GM23338 (cell line): ENCODE measurements around the gene NDRG3. TPM values are rescaled to one million over a fixed set of nuclear protein-coding genes. Genes with fewer than 3 reads are reported as not detected.

Experiments used
- ATAC-seq: fragments of 200-7000 bp; cut with Tn5 transposase; 3 replicates; pipeline ENCODE4 v1.9.1; 2020
- DNase-seq: peaks from one replicate; pipeline ENCODE4 v3.0.0-alpha.2; 2015; ENCODE audit warnings: low spot score
- H2AFZ ChIP-seq: fragments of 200-600 bp; sonication (generic); 2 replicates; pipeline ENCODE4 v1.8.0; 2016; ENCODE audit warnings: antibody characterized with exemption, mild to moderate bottlenecking, moderate library complexity
- H3F3A ChIP-seq: fragments of 200-600 bp; sonication (generic); replicated peaks from 2 replicates; pipeline ENCODE4 v1.8.0; 2017; ENCODE audit warnings: antibody characterized with exemption, mixed run types, low read depth
- H3K27ac ChIP-seq: fragments of 200-600 bp; sonication (generic); 2 replicates; pipeline ENCODE4 v1.6.1; 2016; ENCODE audit warnings: low read depth
- H3K27me3 ChIP-seq: fragments of 200-600 bp; sonication (generic); 2 replicates; pipeline ENCODE4 v1.8.0; 2016; ENCODE audit warnings: mild to moderate bottlenecking, mixed run types, moderate library complexity; ENCODE audit not compliant: insufficient read depth
- H3K36me3 ChIP-seq: fragments of 200-600 bp; sonication (generic); 2 replicates; pipeline ENCODE4 v1.8.0; 2016; ENCODE audit warnings: mild to moderate bottlenecking; ENCODE audit not compliant: insufficient read depth
- H3K4me1 ChIP-seq: fragments of 200-600 bp; sonication (generic); 2 replicates; pipeline ENCODE4 v1.8.0; 2016; ENCODE audit warnings: mild to moderate bottlenecking, moderate library complexity; ENCODE audit not compliant: insufficient read depth
- H3K4me2 ChIP-seq: fragments of 200-600 bp; sonication (generic); 2 replicates; pipeline ENCODE4 v1.7.1; 2017; ENCODE audit warnings: mixed run types
- H3K4me3 ChIP-seq: fragments of 200-600 bp; sonication (generic); 2 replicates; pipeline ENCODE4 v1.6.1; 2016; ENCODE audit warnings: mixed run types
- H3K79me2 ChIP-seq: fragments of 200-600 bp; sonication (generic); replicated peaks from 2 replicates; pipeline ENCODE4 v1.8.0; 2017; ENCODE audit warnings: mild to moderate bottlenecking; ENCODE audit not compliant: insufficient read depth
- H3K9me2 ChIP-seq: fragments of 200-600 bp; sonication (generic); 2 replicates; pipeline ENCODE4 v1.8.0; 2017; ENCODE audit not compliant: insufficient read depth
- H4K20me1 ChIP-seq: fragments of 200-600 bp; sonication (generic); replicated peaks from 2 replicates; pipeline ENCODE4 v1.8.0; 2017; ENCODE audit warnings: mild to moderate bottlenecking; ENCODE audit not compliant: insufficient read depth
- H3K27ac Mint-ChIP-seq: 2 replicates; pipeline ENCODE4 v1.8.0; 2020; ENCODE audit warnings: inconsistent platforms, mild to moderate bottlenecking, moderate library complexity, mixed read lengths
- H3K27me3 Mint-ChIP-seq: 3 replicates; pipeline ENCODE4 v1.8.0; 2022; ENCODE audit warnings: low read depth, mild to moderate bottlenecking, moderate library complexity, mixed read lengths, inconsistent platforms; ENCODE audit not compliant: insufficient read depth, poor library complexity
- H3K36me3 Mint-ChIP-seq: 3 replicates; pipeline ENCODE4 v1.8.0; 2021; ENCODE audit warnings: low read depth, mild to moderate bottlenecking, inconsistent platforms, moderate library complexity, mixed read lengths
- H3K4me1 Mint-ChIP-seq: 3 replicates; pipeline ENCODE4 v1.8.0; 2020; ENCODE audit warnings: mild to moderate bottlenecking, inconsistent platforms, mixed read lengths
- H3K4me3 Mint-ChIP-seq: 3 replicates; pipeline ENCODE4 v1.8.0; 2021; ENCODE audit warnings: moderate library complexity, mild to moderate bottlenecking, inconsistent platforms, mixed read lengths
- H3K9me3 Mint-ChIP-seq: 3 replicates; pipeline ENCODE4 v1.8.0; 2020; ENCODE audit warnings: moderate library complexity, mild to moderate bottlenecking, inconsistent platforms, mixed read lengths
- EZH2phosphoT487 ChIP-seq: fragments of 200-600 bp; sonication (generic); IDR thresholded peaks from one replicate; pipeline ENCODE4 v1.8.1; 2018; ENCODE audit warnings: antibody characterized with exemption; ENCODE audit not compliant: unreplicated experiment
- POLR2AphosphoS5 ChIP-seq: IDR thresholded peaks from 2 replicates; pipeline ENCODE4 v1.6.1; 2016; ENCODE audit warnings: antibody characterized with exemption, low read depth
- STAT1 ChIP-seq: IDR thresholded peaks from one replicate; pipeline ENCODE4 v1.6.1; 2016; ENCODE audit warnings: antibody characterized with exemption; ENCODE audit not compliant: unreplicated experiment
- ZNF114 ChIP-seq: fragments of 250-450 bp; sonication (Bioruptor Pico); IDR thresholded peaks from 2 replicates; pipeline ENCODE4 v1.5.0; 2020; ENCODE audit warnings: mild to moderate bottlenecking, moderate library complexity
- polyA plus RNA-seq: library from polyadenylated mRNA; unstranded; fragments of >200 nt; fragmentation: Nextera tagmentation; extraction: Ambion mirVana; gene quantifications from 2 replicates; pipeline ENCODE4 v1.2.1, GENCODE V29; 2016
- total RNA-seq: library from RNA; depleted of rRNA; stranded (reverse); fragments of >200 nt; shearing (Covaris generic); gene quantifications from 2 replicates; pipeline ENCODE4 v1.2.3, GENCODE V29; 2014
- TF ChIP-seq, protein P1 (sequence below): fragments of 250-450 bp; sonication (Bioruptor Pico); IDR thresholded peaks from 2 replicates; pipeline ENCODE4 v1.5.0; 2020; ENCODE audit warnings: mild to moderate bottlenecking, moderate library complexity
- TF ChIP-seq, protein P2 (sequence below): IDR thresholded peaks from 2 replicates; pipeline ENCODE4 v1.6.1; 2016; ENCODE audit warnings: antibody characterized with exemption

Gene NDRG3
- total and polyA plus RNA-seq, 2 experiments from 2014 or later: 18.6 to 24.0 TPM

DNA sequence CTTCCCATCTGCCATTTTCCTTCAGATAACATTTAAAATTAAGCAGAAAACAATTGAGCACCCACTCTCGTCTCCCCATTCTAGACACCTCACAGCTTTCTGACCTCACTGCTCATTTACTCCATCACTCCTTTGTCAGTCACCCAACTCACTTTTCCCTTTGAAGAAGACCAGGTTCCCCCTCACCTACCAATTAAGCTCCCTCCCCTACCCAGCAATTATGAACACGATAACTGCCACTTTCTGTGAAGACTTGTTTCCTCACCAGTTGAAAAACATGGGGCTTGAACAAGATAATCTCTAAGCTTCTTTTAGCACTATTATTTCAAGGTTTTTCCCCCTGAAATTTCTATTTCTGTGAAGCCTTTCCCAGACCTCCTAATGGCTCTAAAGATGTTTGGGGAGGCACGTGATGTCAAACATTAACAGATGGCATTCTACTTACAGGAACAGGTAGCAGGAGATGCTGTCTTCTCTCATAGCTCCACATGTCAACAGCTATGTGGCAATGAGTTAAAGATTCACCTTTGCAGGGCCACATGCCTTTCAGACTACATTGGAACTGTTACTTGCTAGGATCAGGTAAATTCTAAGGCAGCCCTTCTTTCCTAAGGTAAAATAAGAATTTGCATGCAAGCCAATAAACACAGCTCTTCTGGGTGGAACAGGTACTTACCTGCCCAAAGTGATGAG is 75.1 kb downstream of the NDRG3 start:
- Mint-ChIP-seq H3K9me3 (no peaks in the 10 kb centered on the region), H3K27ac (no peak overlapping the region), H3K4me3 (no peak overlapping the region), H3K27me3 (peaks cover 4% of the 10 kb centered on the region), H3K4me1 (no peaks in the 10 kb centered on the region), H3K36me3 (no peaks in the 10 kb centered on the region)
- Histone ChIP-seq H3K27ac (no peak overlapping the region), H3K9me2 (no peaks in the 10 kb centered on the region), H3K4me3 (no peak overlapping the region), H4K20me1 (peaks cover 3% of the 10 kb centered on the region; the same call in 1 of the 2 replicates), H3K4me2 (no peak overlapping the region), H3K4me1 (no peaks in the 10 kb centered on the region), H3K27me3 (no peaks in the 10 kb centered on the region), H3K79me2 (no peaks in the 10 kb centered on the region), H2AFZ (no peak overlapping the region), H3F3A (peaks cover 5% of the 10 kb centered on the region; the same call in 1 of the 2 replicates), H3K36me3 (no peaks in the 10 kb centered on the region)
- ATAC-seq: no peak
- TF ChIP-seq, protein P1, sequence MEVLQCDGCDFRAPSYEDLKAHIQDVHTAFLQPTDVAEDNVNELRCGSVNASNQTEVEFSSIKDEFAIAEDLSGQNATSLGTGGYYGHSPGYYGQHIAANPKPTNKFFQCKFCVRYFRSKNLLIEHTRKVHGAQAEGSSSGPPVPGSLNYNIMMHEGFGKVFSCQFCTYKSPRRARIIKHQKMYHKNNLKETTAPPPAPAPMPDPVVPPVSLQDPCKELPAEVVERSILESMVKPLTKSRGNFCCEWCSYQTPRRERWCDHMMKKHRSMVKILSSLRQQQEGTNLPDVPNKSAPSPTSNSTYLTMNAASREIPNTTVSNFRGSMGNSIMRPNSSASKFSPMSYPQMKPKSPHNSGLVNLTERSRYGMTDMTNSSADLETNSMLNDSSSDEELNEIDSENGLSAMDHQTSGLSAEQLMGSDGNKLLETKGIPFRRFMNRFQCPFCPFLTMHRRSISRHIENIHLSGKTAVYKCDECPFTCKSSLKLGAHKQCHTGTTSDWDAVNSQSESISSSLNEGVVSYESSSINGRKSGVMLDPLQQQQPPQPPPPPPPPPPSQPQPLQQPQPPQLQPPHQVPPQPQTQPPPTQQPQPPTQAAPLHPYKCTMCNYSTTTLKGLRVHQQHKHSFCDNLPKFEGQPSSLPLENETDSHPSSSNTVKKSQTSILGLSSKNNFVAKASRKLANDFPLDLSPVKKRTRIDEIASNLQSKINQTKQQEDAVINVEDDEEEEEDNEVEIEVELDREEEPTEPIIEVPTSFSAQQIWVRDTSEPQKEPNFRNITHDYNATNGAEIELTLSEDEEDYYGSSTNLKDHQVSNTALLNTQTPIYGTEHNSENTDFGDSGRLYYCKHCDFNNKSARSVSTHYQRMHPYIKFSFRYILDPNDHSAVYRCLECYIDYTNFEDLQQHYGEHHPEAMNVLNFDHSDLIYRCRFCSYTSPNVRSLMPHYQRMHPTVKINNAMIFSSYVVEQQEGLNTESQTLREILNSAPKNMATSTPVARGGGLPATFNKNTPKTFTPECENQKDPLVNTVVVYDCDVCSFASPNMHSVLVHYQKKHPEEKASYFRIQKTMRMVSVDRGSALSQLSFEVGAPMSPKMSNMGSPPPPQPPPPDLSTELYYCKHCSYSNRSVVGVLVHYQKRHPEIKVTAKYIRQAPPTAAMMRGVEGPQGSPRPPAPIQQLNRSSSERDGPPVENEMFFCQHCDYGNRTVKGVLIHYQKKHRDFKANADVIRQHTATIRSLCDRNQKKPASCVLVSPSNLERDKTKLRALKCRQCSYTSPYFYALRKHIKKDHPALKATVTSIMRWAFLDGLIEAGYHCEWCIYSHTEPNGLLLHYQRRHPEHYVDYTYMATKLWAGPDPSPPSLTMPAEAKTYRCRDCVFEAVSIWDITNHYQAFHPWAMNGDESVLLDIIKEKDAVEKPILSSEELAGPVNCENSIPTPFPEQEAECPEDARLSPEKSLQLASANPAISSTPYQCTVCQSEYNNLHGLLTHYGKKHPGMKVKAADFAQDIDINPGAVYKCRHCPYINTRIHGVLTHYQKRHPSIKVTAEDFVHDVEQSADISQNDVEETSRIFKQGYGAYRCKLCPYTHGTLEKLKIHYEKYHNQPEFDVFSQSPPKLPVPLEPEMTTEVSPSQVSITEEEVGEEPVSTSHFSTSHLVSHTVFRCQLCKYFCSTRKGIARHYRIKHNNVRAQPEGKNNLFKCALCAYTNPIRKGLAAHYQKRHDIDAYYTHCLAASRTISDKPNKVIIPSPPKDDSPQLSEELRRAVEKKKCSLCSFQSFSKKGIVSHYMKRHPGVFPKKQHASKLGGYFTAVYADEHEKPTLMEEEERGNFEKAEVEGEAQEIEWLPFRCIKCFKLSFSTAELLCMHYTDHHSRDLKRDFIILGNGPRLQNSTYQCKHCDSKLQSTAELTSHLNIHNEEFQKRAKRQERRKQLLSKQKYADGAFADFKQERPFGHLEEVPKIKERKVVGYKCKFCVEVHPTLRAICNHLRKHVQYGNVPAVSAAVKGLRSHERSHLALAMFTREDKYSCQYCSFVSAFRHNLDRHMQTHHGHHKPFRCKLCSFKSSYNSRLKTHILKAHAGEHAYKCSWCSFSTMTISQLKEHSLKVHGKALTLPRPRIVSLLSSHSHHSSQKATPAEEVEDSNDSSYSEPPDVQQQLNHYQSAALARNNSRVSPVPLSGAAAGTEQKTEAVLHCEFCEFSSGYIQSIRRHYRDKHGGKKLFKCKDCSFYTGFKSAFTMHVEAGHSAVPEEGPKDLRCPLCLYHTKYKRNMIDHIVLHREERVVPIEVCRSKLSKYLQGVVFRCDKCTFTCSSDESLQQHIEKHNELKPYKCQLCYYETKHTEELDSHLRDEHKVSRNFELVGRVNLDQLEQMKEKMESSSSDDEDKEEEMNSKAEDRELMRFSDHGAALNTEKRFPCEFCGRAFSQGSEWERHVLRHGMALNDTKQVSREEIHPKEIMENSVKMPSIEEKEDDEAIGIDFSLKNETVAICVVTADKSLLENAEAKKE (CRISPR knock-in tag): no peak
- no peak for TF ChIP-seq POLR2AphosphoS5
- TF ChIP-seq STAT1: no peak
- TF ChIP-seq EZH2phosphoT487: no peak
- TF ChIP-seq, protein P2, sequence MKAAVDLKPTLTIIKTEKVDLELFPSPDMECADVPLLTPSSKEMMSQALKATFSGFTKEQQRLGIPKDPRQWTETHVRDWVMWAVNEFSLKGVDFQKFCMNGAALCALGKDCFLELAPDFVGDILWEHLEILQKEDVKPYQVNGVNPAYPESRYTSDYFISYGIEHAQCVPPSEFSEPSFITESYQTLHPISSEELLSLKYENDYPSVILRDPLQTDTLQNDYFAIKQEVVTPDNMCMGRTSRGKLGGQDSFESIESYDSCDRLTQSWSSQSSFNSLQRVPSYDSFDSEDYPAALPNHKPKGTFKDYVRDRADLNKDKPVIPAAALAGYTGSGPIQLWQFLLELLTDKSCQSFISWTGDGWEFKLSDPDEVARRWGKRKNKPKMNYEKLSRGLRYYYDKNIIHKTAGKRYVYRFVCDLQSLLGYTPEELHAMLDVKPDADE: no peak
- no peak for TF ChIP-seq ZNF114 (CRISPR knock-in tag)
- DNase-seq: no peak
